Glomerular endothelial cell (primary cell): ENCODE measurements around the gene TH. TPM values are rescaled to one million over a fixed set of nuclear protein-coding genes. Genes with fewer than 3 reads are reported as not detected.

Experiments used
- DNase-seq: peaks from one replicate; pipeline ENCODE4 v3.0.0-alpha.2; 2011; ENCODE audit warnings: low read depth, low spot score; ENCODE audit errors: extremely low read depth
- total RNA-seq: library from RNA; depleted of rRNA; stranded (reverse); fragments of >200 nt; gene quantifications from 2 replicates; pipeline ENCODE4 v1.2.3, GENCODE V29; 2015

Gene TH
- total RNA-seq, 1 donor from 2014 or later: 0.23 TPM

GRCh38 chr11:2144544-2145248, 26.9 kb downstream of the TH start:
- DNase-seq: no peak

- DNase-seq: no peak
Observed at GRCh38 chr11:2143799-2144543, 27.6 kb downstream of the TH start.

- no peak for DNase-seq
Observed at GRCh38 chr11:2143477-2143798, 28.2 kb downstream of the TH start.

- DNase-seq: no peak
Observed at GRCh38 chr11:2142762-2143202, 28.8 kb downstream of the TH start.

- no peak for DNase-seq
Observed at GRCh38 chr11:2142300-2142759, 29.3 kb downstream of the TH start.

- DNase-seq: no peak
Observed at GRCh38 chr11:2140411-2141400, 30.9 kb downstream of the TH start.

GRCh38 chr11:2139621-2140337, 31.8 kb downstream of the TH start:
- DNase-seq: no peak

GRCh38 chr11:2139123-2139521, 32.5 kb downstream of the TH start, which contains the start of gene IGF2:
Gene IGF2, minus strand, starts transcription at chr11:2139389. Its CDS starts 3,866 bp downstream, at chr11:2135523.
- no peak for DNase-seq

- no peak for DNase-seq
Observed at GRCh38 chr11:2138431-2139122, 33.0 kb downstream of the TH start.

GRCh38 chr11:2138068-2138430, 33.6 kb downstream of the TH start:
- DNase-seq: no peak

GRCh38 chr11:2137202-2138067, 34.2 kb downstream of the TH start:
- DNase-seq: no peak

GRCh38 chr11:2136952-2137201, 34.7 kb downstream of the TH start:
- DNase-seq: no peak

GRCh38 chr11:2136209-2136951, 35.2 kb downstream of the TH start:
- DNase-seq: no peak

- no peak for DNase-seq
Observed at GRCh38 chr11:2135648-2136201, 35.9 kb downstream of the TH start.

GRCh38 chr11:2135018-2135569, 36.5 kb downstream of the TH start:
- no peak for DNase-seq

GRCh38 chr11:2134022-2135010, 37.3 kb downstream of the TH start:
- no peak for DNase-seq
